Mesothelial cell of epicardium (in vitro differentiated cells): ENCODE data around the gene TSC22D4. TPM values are rescaled to one million over a fixed set of nuclear protein-coding genes. Genes with fewer than 3 reads are reported as not detected.
"Not testable (repeated sequence)": the region's sequence is repeated elsewhere in the genome, so short reads cannot be mapped to it uniquely, and the experiment has no call there.

Experiments used
- DNase-seq, 2 experiments: peaks; one replicate each; pipeline ENCODE4 v3.0.0; 2021; ENCODE audit warnings: low spot score in 2 of 2; ENCODE audit not compliant: unreplicated experiment in 2 of 2
- H3K27ac Mint-ChIP-seq: 2 replicates; pipeline ENCODE4 v1.8.0; 2021; ENCODE audit warnings: mixed read lengths
- H3K27me3 Mint-ChIP-seq: 2 replicates; pipeline ENCODE4 v1.8.0; 2021; ENCODE audit warnings: low read depth, mixed read lengths
- H3K36me3 Mint-ChIP-seq: 2 replicates; pipeline ENCODE4 v1.8.0; 2021; ENCODE audit warnings: mixed read lengths
- H3K4me1 Mint-ChIP-seq: 2 replicates; pipeline ENCODE4 v1.8.0; 2021; ENCODE audit warnings: mixed read lengths
- H3K4me3 Mint-ChIP-seq: 2 replicates; pipeline ENCODE4 v1.8.0; 2021; ENCODE audit warnings: mild to moderate bottlenecking, moderate library complexity, mixed read lengths
- H3K9me3 Mint-ChIP-seq: 2 replicates; pipeline ENCODE4 v1.8.0; 2021; ENCODE audit warnings: mixed read lengths
- CTCF ChIP-seq: fragments of 200-600 bp; sonication (generic); IDR thresholded peaks from one replicate; pipeline ENCODE4 v1.5.0; 2021; ENCODE audit warnings: antibody characterized with exemption; ENCODE audit not compliant: unreplicated experiment
- total RNA-seq: library from RNA; stranded (reverse); gene quantifications from 3 replicates; pipeline ENCODE4 v1.2.1, GENCODE V29; 2021

Gene TSC22D4
- total RNA-seq: 50.5 to 52.7 TPM (median 52.4 TPM) in 3 replicates

DNA sequence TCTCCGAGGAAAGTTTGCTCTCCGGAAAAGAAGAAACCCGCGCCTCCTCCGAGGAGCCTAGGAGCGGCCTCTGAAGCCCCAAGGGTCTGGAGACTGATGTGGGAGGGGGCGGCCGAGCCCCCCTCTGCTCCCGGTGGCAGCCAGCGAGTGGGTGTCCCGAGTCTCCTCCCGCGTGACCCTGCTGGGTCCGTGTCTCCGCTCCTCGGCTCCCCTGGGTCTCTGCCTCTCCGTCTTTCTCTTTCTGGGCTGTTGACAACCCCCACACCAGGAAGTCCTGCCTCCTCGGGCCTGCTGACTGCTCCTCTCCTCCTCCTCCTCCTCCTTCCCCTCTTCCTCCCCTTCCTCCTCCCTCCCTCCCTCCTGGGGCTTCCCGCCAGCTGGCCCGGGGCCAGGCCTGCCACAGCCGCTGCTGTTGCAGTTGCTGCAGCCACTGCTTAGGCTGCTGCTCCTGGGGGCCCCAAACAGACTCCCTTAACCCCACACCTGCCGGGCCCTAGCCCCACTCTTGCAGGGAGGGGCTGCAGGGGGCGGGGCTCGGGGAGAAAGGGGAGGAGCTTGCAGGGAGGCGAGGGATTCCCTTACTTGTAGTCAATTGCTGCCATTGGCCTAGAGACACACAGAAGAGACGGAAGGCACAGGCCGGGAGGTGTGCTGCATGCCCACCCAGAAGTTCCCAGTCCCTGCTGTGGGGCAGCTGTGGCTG lies at the start of gene TSC22D4:
TSC22D4 (minus strand) TSS at position 257 of the 703 bp plus-strand sequence. CDS start 1,176 bp downstream, outside the sequence.
- peak; percentile 94 to 99 for DNase-seq
- no peaks in the 10 kb centered on the region for H3K27me3 Mint-ChIP-seq
- peaks cover 35% of the 10 kb centered on the region for H3K4me1 Mint-ChIP-seq
- no peak for TF ChIP-seq CTCF
- H3K27ac Mint-ChIP-seq: peak within 1 kb of the TSS; percentile 90
- H3K4me3 Mint-ChIP-seq: peak within 1 kb of the TSS; percentile 88
- H3K9me3 Mint-ChIP-seq: no peaks in the 10 kb centered on the region
- H3K36me3 Mint-ChIP-seq: no peaks in the 10 kb centered on the region

GRCh38 chr7:100528108-100528866 lies 49.3 kb upstream of the TSC22D4 start:
- DNase-seq, H3K27ac Mint-ChIP-seq, H3K9me3 Mint-ChIP-seq, H3K4me3 Mint-ChIP-seq, H3K4me1 Mint-ChIP-seq, H3K36me3 Mint-ChIP-seq, H3K27me3 Mint-ChIP-seq: not testable (repeated sequence)

GRCh38 chr7:100523192-100523591 lies 44.2 kb upstream of the TSC22D4 start:
- H3K36me3 Mint-ChIP-seq, H3K27ac Mint-ChIP-seq, H3K27me3 Mint-ChIP-seq, H3K4me1 Mint-ChIP-seq, H3K4me3 Mint-ChIP-seq, DNase-seq, H3K9me3 Mint-ChIP-seq: not testable (repeated sequence)

DNA sequence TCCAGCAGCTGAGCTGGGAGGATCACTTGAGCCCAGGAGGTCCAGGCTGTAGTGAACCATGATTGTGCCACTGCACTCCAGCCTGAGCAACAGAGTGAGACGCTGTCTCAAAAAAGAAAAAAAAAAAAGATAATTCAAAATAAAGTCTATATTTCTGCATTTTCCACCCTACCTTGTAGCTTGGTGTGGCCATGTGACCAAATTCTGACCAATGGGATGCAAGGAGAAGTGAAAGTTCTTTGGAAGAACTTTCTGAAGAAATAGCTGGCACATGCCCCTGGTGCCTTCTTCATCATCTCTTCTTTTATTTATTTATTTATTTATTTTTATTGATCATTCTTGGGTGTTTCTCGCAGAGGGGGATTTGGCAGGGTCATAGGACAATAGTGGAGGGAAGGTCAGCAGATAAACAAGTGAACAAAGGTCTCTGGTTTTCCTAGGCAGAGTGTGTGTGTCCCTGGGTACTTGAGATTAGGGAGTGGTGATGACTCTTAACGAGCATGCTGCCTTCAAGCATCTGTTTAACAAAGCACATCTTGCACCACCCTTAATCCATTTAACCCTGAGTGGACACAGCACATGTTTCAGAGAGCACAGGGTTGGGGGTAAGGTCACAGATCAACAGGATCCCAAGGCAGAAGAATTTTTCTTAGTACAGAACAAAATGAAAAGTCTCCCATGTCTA lies 43.0 kb upstream of the TSC22D4 start:
- H3K27ac Mint-ChIP-seq, H3K36me3 Mint-ChIP-seq, H3K27me3 Mint-ChIP-seq, H3K4me3 Mint-ChIP-seq, H3K4me1 Mint-ChIP-seq, DNase-seq, H3K9me3 Mint-ChIP-seq: not testable (repeated sequence)

DNA sequence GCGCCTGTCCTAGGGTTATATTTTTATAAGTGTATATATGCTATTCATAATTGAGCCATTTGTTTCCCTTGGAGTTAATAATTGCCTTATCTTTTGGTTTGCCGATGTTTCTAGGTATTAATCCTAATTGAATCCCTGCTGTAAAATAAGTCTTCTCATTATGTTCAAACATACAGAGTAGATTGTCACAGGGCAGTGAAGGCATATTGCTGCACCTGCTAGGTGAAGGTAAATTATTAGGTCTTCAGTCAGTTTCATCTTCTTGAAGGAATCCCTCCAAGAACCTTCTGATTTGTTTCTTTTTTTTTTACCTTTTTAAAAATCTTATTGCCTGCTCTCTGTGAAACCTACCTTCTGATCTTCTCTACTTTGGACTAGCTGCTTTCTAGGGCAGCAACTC lies 42.1 kb upstream of the TSC22D4 start:
- H3K27me3 Mint-ChIP-seq: no peaks in the 10 kb centered on the region
- H3K4me3 Mint-ChIP-seq: no peak overlapping the region
- H3K9me3 Mint-ChIP-seq: peaks cover 4% of the 10 kb centered on the region
- no peak for DNase-seq
- TF ChIP-seq CTCF: no peak
- H3K27ac Mint-ChIP-seq: no peak overlapping the region
- H3K36me3 Mint-ChIP-seq: no peaks in the 10 kb centered on the region
- no peaks in the 10 kb centered on the region for H3K4me1 Mint-ChIP-seq

GRCh38 chr7:100520138-100520537 lies 41.1 kb upstream of the TSC22D4 start:
- TF ChIP-seq CTCF: no peak
- Mint-ChIP-seq H3K4me1 (peaks cover 3% of the 10 kb centered on the region), H3K4me3 (no peak overlapping the region), H3K9me3 (peaks cover 4% of the 10 kb centered on the region), H3K36me3 (no peaks in the 10 kb centered on the region), H3K27ac (no peak overlapping the region), H3K27me3 (no peaks in the 10 kb centered on the region)
- DNase-seq: no peak

- Mint-ChIP-seq H3K27me3 (no peaks in the 10 kb centered on the region), H3K4me3 (no peak overlapping the region), H3K9me3 (peaks cover 4% of the 10 kb centered on the region), H3K4me1 (peaks cover 5% of the 10 kb centered on the region), H3K27ac (no peak overlapping the region), H3K36me3 (no peaks in the 10 kb centered on the region)
- no peak for DNase-seq
- TF ChIP-seq CTCF: no peak
These were observed 40.6 kb upstream of the TSC22D4 start for GRCh38 chr7:100519580-100519979.
